Tibial nerve (tissue), 3 donors: ENCODE data around the gene SLC25A51.

Experiments
- CTCF ChIP-seq, 5 experiments: fragments of 200-600 bp in 3 of 5; fragments of 450-650 bp in 2 of 5; sonication (generic) in 3 of 5; IDR thresholded peaks; one replicate each; pipeline ENCODE4 v1.5.1; 2016 to 2019; ENCODE audit warnings: antibody characterized with exemption in 5 of 5, mild to moderate bottlenecking in 3 of 5, moderate library complexity in 2 of 5
- POLR2A ChIP-seq, 2 donors: fragments of 450-650 bp; IDR thresholded peaks; one replicate each; pipeline ENCODE4 v1.6.1; 2017; ENCODE audit warnings: antibody characterized with exemption in 2 of 2, mild to moderate bottlenecking in 2 of 2, moderate library complexity in 2 of 2

- TF ChIP-seq POLR2A (IDR thresholded peaks at IDR 0.05) (no peak), CTCF (IDR thresholded peaks at IDR 0.05) (no peak)
Observed at GRCh38 chr9:37899041-37899440, 4.9 kb downstream of the SLC25A51 start.
